Nasal cavity respiratory epithelium epithelial cell of viscerocranial mucosa (primary cell): Measurements from ENCODE around the gene HPCAL4. TPM values are rescaled to one million over a fixed set of nuclear protein-coding genes. Genes with fewer than 3 reads are reported as not detected.

ENCODE experiments used
- total RNA-seq: library from RNA; depleted of rRNA; stranded (reverse); fragments of >200 nt; gene quantifications from 2 replicates; pipeline ENCODE4 v1.2.3, GENCODE V29; 2014

HPCAL4 gene
- under 0.01 TPM in 2 replicates for total RNA-seq

GRCh38 chr1:39691383-39692151 lies at the start of gene HPCAL4:
HPCAL4 (minus strand) TSS chr1:39691433; CDS start chr1:39684603, 6,830 bp downstream.

GRCh38 chr1:39738622-39739366 lies 47.6 kb upstream of the HPCAL4 start, which contains the start of gene PPIE:
PPIE (plus strand) TSS chr1:39738882; CDS start chr1:39738901, 19 bp downstream.

GRCh38 chr1:39671793-39672550 lies 19.3 kb downstream of the HPCAL4 start, which contains the start of gene NT5C1A:
NT5C1A (minus strand) TSS chr1:39672107; CDS start chr1:39672038, 69 bp downstream.

GRCh38 chr1:39639305-39640130 lies 51.7 kb downstream of the HPCAL4 start, which contains the start of gene HEYL:
HEYL (minus strand) TSS chr1:39639643; CDS start chr1:39639625, 18 bp downstream.

Other genes with a start within 250 kb of the HPCAL4 start
- gene BMP8A, start 199.8 kb downstream of the HPCAL4 start, total RNA-seq, result 0.34 TPM in 1 of 2 replicates, not detected in the other
- 327 and 434 TPM in 2 replicates for gene PABPC4, start 114.6 kb downstream of the HPCAL4 start, total RNA-seq
- under 0.01 TPM in 1 of 2 replicates, not detected in the other for gene HEYL, start 51.8 kb downstream of the HPCAL4 start, total RNA-seq
- not detected in 2 replicates for gene NT5C1A, start 19.3 kb downstream of the HPCAL4 start, total RNA-seq
- gene PPIE, start 47.4 kb upstream of the HPCAL4 start, total RNA-seq, result 43.4 and 46.1 TPM in 2 replicates
- 0.36 and 1.7 TPM in 2 replicates for gene OXCT2, start 79.9 kb upstream of the HPCAL4 start, total RNA-seq
- 0.50 and 1.0 TPM in 2 replicates for gene BMP8B, start 97.4 kb upstream of the HPCAL4 start, total RNA-seq
- 34.0 and 35.9 TPM in 2 replicates for gene TRIT1, start 192.1 kb upstream of the HPCAL4 start, total RNA-seq
- 10.3 and 16.5 TPM in 2 replicates for gene MYCL, start 210.5 kb upstream of the HPCAL4 start, total RNA-seq